ENCODE data around the gene ZNF518A. TPM values are rescaled to one million over a fixed set of nuclear protein-coding genes. Genes with fewer than 3 reads are reported as not detected.

Gene ZNF518A
- total and polyA plus RNA-seq, 2 of the 13 experiments (the other 11 are each of a cell fraction or from before 2014, with no cell fraction given), result 21.7 to 37.1 TPM

GRCh38 chr10:96137567-96137966, 7.5 kb downstream of the ZNF518A start:
- WGBS (ENCODE audit: low lambda C conversion rate), result 100% methylated on average over 2 of the region's 2 CpGs
- peaks cover 1% of the 10 kb centered on the region for H3K4me1 ChIP-seq (ENCODE audit: insufficient read depth, low read length)
- intact Hi-C loops (cut with micrococcal nuclease; ENCODE audit: unreplicated experiment), result no loop called here
- H3K9ac ChIP-seq (ENCODE audit: insufficient read depth, low read depth, low read length), result no peak overlapping the region
- no peaks in the 10 kb centered on the region for H3K9me3 ChIP-seq (ENCODE audit: low read length)
- peaks cover 9 to 80% of the 10 kb centered on the region in 2 experiments for H3K36me3 ChIP-seq (replicated peaks in 1 of 2; ENCODE audit: control insufficient read depth in 1 of 2, insufficient read depth in 2 of 2, low read length in 2 of 2)
- in situ Hi-C loops (cut with HindIII; ENCODE audit: extremely low pct_ligation_motif_present, low pct_unique_long_range_greater_than_20kb), result no loop called here
- no peak overlapping the region for H3K4me2 ChIP-seq (ENCODE audit: low read depth, low read length)
- H3K27ac ChIP-seq (ENCODE audit: extremely low read length, insufficient read depth, low read length), result no peak overlapping the region
- CTCF ChIA-PET (ENCODE audit: low intra/inter-chr PET ratio, low total read pairs), result no interaction called here
- peaks cover 44% of the 10 kb centered on the region for H3K79me2 ChIP-seq (ENCODE audit: insufficient read depth, low read length)
- no TSS peak for BruUV-seq (replicated peaks)
- no peak for DNase-seq (ENCODE audit: low spot score)
- H4K20me1 ChIP-seq (ENCODE audit: insufficient read depth, low read length), result peaks cover 6% of the 10 kb centered on the region; the same call in 1 of the 2 replicates
- ATAC-seq, result no peak
- no peak for FAIRE-seq
- H2AFZ ChIP-seq (ENCODE audit: low read length), result no peak overlapping the region
- H3K4me3 ChIP-seq (replicated peaks in 1 of 3; ENCODE audit: insufficient read depth in 1 of 3, low read depth in 2 of 3, low read length in 3 of 3), result no peak overlapping the region
- TF ChIP-seq, protein P1, sequence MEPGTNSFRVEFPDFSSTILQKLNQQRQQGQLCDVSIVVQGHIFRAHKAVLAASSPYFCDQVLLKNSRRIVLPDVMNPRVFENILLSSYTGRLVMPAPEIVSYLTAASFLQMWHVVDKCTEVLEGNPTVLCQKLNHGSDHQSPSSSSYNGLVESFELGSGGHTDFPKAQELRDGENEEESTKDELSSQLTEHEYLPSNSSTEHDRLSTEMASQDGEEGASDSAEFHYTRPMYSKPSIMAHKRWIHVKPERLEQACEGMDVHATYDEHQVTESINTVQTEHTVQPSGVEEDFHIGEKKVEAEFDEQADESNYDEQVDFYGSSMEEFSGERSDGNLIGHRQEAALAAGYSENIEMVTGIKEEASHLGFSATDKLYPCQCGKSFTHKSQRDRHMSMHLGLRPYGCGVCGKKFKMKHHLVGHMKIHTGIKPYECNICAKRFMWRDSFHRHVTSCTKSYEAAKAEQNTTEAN (CRISPR knock-in tag; conservative IDR thresholded peaks at IDR 0.05), result no peak
- TF ChIP-seq ZNF326 (CRISPR knock-in tag; IDR thresholded peaks at IDR 0.05; ENCODE audit: borderline replicate concordance) (no peak), DNMT1 (CRISPR knock-in tag; IDR thresholded peaks at IDR 0.05) (no peak)
- POLR2A ChIA-PET, result no interaction called here
- H3K27me3 ChIP-seq (ENCODE audit: control insufficient read depth in 1 of 2, insufficient read depth in 2 of 2, low read length in 2 of 2), result no peaks in the 10 kb centered on the region

DNA sequence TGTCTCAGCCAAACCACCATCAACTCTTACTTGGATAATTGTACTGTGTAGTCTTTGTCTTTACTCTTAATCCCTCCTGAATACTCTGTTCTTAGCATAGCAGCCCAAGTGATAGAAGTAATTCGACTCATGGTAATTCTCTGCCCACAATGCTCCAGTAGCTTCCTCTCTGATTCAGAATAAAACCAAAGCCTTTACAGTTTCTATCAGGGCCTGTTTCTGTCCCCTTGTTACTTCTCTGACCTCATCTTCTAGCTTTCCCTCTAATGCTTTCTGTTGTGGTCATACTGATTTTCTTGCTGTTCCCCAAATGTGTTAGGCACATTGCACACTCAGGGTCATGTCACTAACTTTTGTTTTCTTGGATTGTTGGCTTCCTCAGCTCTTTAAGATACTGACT, 8.0 kb downstream of the ZNF518A start:
- H3K27ac ChIP-seq (ENCODE audit: extremely low read length, insufficient read depth, low read length), result no peak overlapping the region
- H2AFZ ChIP-seq (ENCODE audit: low read length), result no peak overlapping the region
- TF ChIP-seq ATRX (CRISPR knock-in tag; IDR thresholded peaks at IDR 0.05; ENCODE audit: borderline replicate concordance) (no peak), FOXC1 (CRISPR knock-in tag; IDR thresholded peaks at IDR 0.05; ENCODE audit: borderline replicate concordance) (no peak)
- BruUV-seq (replicated peaks), result no TSS peak
- ATAC-seq (no peak), FAIRE-seq (no peak), DNase-seq (ENCODE audit: low spot score) (no peak)
- H3K4me1 ChIP-seq (ENCODE audit: insufficient read depth, low read length), result no peaks in the 10 kb centered on the region
- no peaks in the 10 kb centered on the region for H3K27me3 ChIP-seq (ENCODE audit: control insufficient read depth in 1 of 2, insufficient read depth in 2 of 2, low read length in 2 of 2)
- intact Hi-C loops (cut with micrococcal nuclease; ENCODE audit: unreplicated experiment) (no loop called here), in situ Hi-C loops (cut with HindIII; ENCODE audit: extremely low pct_ligation_motif_present, low pct_unique_long_range_greater_than_20kb) (no loop called here)
- H3K4me2 ChIP-seq (ENCODE audit: low read depth, low read length), result no peak overlapping the region
- no peaks in the 10 kb centered on the region for H3K9me3 ChIP-seq (ENCODE audit: low read length)
- ChIA-PET CTCF (ENCODE audit: low intra/inter-chr PET ratio, low total read pairs) (no interaction called here), POLR2A (interaction anchor here (0.7 to 1.4 kb wide), 2 partner anchors 8 to 48 kb away, joined by 6 read pairs; partner anchors contain the start of gene ZNF518A)
- H3K4me3 ChIP-seq (replicated peaks in 1 of 3; ENCODE audit: insufficient read depth in 1 of 3, low read depth in 2 of 3, low read length in 3 of 3), result no peak overlapping the region
- peaks cover 6% of the 10 kb centered on the region; the same call in 1 of the 2 replicates for H4K20me1 ChIP-seq (ENCODE audit: insufficient read depth, low read length)
- peaks cover 9 to 83% of the 10 kb centered on the region in 2 experiments for H3K36me3 ChIP-seq (replicated peaks in 1 of 2; ENCODE audit: control insufficient read depth in 1 of 2, insufficient read depth in 2 of 2, low read length in 2 of 2)
- no peak overlapping the region for H3K9ac ChIP-seq (ENCODE audit: insufficient read depth, low read depth, low read length)
- WGBS (ENCODE audit: low lambda C conversion rate), result 96% methylated on average over 1 of the region's 1 CpG
- H3K79me2 ChIP-seq (ENCODE audit: insufficient read depth, low read length), result peaks cover 38% of the 10 kb centered on the region
